KG1 (cell line): ENCODE results near the gene E2F4.

ENCODE experiments used
- DNase-seq: peaks from one replicate; lab custom pipeline; 2025; lab: John Stamatoyannopoulos, UW

E2F4 gene

DNA sequence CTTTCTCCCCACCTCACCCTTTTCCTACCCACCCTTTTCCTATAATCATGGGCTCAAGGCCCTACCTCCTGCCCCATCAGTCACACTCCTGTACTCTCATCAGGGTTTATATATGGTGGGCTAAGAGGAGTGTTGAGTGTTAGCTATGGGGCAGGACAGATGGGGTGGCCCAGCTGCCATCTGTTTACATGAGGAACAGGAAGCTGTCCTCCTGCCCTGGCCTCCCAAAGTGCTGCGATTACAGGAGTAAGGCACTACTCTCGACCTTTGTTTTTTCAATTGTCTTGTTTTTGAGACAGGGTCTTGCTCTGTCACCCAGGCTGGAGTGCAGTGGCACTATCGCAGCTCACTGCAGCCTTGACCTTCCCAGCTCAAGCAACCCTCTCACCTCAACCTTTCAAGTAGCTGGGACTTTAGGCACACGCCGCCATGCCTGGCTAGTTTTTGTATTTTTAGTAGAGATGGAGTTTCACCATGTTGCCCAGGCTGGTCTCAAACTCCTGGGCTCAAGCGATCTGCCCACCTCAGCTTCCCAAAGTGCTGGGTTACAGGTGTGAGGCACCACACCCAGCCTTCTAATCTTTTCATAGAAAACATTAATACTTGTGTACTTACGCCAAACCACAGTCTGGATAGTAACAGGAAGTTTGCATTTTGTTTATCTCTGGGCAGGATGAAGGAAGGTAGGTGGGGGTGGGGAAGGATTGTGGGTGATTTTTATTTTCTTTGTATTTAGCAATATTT, 33.9 kb upstream of the E2F4 start:
- no peak for DNase-seq

DNA sequence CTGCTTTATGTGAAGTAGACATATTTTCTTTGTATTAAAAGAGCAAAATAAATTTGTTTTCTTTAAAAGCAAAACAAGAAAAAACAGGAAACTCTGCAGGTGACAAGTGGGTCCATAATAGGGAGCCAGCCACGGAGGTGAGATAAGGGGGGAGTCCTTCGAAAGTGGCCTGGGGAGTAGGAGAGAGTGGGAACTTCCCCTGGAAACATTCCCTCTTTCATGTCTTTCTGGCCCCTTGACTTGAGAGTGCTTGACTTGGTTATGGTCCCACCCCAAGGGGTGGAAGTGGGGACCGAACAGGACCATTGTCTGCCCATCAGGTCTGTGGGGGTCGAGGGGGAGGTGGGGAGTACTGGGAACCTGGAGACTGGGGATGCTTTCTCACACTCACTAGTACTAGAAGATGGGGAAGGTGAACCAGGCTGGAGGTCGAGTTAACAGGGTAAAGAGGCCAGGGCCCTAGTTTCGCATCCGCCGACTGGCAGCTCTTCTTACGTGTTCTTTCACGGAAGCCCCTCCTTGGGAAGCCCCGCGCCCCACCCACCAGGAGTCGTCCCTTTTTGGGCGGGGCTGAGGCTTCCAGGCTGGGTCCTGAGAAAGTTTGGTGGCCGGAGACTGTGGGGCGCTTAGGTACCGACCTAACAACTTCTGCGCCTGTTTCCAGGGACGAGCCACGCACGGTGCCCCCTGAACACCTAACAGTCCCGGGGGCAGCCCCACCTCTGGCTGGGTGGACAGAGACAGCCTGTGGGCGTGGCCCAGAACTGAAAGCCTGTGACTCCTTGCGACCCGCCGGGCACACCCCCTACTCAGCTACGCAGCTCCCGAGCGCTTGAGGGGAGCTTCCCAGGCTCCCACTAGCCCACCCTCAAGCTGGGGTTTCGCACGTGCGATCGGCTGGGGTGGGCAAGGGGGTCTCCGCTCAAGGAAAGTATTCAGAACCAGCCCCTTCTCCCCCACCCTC, 33.0 kb upstream of the E2F4 start:
- DNase-seq, result no peak

DNA sequence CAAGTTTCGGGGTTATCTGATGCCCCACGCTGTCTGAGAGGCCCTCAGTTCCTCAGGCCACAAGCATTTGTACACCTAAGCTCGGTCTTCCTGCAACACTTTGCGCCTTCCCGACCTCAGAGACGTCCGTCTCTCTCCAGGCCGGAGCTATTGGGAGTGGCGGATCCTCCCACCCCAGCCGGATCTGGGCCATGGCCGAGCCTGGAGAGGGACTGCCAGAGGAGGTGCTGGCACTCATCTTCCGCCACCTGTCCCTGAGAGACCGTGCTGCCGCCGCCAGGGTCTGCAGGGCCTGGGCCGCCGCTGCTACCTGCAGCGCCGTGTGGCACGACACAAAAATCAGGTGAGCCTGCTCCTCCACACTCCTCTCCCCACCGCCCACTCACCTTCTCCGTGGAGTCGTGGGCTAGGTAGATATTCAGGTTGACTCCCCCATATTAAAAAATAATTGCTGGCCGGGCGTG, 30.3 kb upstream of the E2F4 start:
- no peak for DNase-seq

DNA sequence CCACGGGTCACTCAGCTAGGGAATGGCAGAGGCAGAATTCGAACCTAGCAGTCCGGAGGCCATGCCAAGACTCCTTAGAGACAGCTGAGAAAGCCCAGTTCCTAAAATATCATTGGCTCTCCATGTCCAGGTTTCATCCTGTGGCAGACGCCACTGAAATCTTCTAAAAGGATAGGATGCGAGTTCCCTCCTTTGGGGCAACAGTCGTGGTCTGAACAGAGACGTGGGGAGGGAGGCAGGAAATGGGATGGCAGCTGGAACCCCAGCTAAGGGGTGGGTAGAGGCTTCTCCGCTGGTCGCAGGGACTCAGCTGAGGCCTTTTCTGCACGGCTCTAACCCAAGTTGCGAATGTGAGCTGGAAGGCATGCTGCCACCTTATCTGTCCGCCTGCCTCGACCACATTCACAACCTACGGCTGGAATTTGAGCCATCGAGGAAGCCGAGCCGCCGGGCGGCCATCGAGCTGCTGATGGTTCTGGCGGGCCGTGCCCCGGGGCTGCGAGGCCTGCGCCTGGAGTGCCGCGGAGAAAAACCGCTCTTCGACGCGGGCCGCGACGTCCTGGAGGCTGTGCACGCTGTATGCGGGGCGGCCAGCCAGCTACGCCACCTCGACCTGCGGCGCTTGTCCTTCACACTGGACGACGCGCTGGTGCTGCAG, 29.3 kb upstream of the E2F4 start:
- no peak for DNase-seq

DNA sequence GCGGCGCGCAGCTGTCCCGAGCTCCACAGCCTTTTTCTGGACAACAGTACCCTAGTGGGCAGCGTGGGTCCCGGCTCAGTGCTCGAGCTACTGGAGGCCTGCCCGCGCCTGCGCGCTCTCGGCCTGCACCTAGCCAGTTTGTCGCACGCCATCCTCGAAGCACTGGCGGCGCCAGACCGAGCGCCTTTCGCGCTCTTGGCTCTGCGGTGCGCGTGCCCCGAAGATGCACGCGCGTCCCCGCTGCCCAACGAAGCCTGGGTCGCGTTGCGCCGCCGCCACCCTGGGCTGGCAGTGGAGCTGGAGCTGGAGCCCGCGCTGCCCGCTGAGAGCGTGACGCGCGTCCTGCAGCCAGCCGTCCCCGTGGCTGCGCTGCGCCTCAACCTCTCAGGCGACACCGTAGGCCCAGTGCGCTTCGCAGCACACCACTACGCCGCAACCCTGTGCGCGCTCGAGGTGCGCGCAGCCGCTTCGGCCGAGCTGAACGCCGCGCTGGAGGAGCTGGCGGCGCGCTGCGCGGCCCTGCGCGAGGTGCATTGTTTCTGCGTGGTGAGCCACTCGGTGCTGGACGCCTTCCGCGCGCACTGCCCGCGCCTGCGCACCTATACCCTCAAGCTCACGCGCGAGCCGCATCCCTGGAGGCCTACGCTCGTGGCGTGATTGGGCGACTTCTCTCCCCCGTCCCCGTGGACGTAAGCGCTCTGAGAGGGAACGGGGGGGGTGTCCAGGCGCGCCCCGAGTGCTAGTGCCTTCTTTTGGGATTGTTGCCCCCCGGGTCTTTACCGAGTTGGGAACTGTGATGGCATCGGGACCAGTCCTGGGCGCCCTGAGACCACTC, 28.6 kb upstream of the E2F4 start:
- no peak for DNase-seq

DNA sequence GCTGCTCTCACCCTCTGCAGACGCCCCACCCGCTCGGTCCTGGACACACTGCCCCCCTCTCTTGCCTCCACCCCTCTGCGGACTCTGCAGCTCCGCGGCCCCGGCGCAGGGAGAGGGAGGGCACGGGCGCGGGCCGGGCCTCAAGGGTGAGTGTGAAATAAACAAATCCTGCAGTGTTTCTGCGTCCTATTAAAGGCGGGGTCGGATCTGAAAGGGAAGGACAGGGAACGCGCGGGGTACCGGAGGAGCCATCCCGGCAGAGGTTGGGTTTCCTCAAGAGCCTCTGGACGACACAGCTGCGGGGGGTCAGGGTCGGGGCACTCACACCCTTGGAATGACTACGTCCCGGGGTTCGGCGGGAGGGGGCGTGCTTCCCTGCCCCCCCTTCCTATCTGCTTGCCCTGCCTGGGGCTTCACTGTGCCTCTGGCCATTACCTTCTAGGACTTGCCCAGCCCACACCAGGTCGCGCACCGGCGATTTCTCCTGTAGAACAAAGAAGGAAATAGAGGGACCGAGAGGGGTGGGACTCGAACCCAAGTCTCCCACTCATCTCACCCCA, 27.9 kb upstream of the E2F4 start:
- no peak for DNase-seq

DNA sequence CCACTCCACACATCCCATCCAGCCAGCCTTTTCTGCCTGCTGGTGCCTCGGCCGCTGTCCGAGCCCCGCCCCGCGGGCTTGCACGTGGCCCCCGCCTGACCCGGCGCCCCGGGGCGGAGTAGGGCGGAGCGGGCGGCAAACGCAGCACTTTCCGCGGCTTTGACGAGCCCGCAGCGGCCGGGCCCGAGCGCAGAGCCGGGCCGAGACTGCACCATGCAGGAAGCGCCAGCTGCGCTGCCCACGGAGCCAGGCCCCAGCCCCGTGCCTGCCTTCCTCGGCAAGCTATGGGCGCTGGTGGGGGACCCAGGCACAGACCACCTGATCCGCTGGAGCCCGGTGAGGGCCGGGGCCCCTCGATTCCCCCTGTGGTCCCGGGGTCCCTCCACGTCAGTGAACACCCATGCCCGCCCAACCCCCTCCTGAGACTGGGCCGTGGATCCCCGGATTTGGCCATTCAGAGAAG, 27.3 kb upstream of the E2F4 start, which contains the start of gene HSF4:
HSF4 (plus strand) TSS at position 147 of the 463 bp plus-strand sequence; CDS start at position 214, 67 bp downstream.
- DNase-seq, result no peak

DNA sequence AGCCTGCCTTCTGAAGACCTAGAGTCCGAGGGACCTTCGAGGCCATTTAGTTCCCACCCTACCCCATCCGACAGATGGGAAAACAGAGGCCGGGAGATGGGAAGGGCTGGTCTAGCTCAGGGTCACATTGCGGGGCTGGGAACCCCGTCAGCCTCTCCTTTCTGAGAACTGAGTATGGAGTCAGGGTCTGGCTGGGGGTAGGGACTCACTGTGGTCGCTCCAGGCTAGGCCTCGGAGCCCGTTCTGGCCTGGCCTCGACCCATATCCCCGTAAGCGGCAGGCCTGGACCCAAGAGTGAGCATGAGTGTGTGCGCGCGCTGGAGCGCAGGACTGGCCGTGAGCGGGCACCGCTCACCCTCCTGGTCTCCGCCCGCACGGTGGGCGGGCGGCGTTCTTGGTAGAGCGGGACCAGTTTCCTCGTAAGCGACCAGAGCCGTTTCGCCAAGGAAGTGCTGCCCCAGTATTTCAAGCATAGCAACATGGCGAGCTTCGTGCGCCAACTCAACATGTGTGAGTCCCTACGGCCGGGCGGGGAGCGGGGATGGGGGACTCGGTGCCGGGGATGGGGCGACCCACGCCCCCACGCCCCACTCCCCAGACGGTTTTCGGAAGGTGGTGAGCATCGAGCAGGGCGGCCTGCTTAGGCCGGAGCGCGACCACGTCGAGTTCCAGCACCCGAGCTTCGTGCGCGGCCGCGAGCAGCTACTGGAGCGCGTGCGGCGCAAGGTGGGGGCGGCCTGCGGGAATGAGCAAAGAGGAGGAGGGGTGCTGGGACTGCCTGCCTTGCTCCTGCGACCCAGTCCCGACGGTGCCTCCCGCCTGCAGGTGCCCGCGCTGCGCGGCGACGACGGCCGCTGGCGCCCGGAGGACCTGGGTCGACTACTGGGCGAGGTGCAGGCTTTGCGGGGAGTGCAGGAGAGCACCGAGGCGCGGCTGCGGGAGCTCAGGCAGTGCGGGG, 26.6 kb upstream of the E2F4 start:
- DNase-seq, result no peak

DNA sequence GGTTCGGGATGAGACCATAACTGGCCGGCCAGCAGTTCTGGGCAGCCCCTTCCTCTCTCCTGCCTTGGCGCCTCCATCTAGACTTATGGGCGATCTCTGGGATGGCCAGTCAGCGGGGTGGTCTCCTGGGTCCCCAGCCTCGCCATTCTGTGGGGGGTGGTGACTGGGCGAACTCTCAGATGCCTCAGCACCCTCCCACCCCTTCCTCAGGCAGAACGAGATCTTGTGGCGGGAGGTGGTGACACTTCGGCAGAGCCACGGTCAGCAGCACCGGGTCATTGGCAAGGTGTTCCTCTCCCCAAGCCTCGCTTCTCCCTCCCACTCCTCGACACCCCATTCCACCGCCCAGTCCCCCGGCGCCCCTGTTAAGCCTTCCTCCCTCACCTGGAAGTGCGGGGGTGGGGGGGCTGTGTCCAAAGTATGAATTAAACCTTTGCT, 25.8 kb upstream of the E2F4 start:
- DNase-seq, result no peak

DNA sequence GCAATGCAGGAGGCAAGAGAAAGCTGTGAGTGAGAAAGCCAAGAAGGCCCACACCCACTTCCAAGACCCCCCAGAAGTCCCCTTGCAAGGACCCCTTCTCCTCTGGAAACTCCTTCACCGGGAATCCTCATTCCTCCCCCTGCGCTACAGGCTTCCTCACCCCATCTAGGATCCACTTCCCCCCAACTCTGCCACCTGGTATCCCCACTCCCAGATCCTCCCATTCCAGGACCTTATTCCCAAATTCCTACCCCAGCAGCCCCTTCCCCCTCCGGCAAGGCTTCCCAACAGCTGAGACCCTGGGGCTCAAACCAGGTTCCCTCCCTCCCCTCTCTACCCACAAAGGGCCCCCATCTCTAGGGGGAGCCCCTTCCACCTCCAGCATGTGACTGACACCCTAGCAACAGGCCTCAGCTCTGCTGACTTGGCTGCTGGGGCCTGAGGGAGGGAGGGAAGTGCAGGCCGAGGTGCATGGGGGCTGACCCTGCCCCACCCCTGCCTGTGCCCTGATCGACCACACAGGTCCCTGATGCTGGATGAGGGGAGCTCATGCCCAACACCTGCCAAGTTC, 25.3 kb upstream of the E2F4 start:
- no peak for DNase-seq

DNA sequence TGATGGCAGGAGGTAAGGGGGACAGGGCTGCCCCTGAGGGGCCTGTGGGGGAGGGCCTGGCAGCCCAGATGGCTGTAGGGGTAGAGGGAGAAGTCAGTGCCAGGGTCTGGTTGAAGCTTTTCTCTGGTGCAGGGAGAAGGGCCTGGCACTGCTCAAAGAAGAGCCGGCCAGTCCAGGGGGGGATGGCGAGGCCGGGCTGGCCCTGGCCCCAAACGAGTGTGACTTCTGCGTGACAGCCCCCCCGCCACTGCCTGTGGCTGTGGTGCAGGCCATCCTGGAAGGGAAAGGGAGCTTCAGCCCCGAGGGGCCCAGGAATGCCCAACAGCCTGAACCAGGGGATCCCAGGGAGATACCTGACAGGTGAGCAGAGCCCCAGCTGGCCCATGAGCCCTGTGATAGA, 24.4 kb upstream of the E2F4 start:
- DNase-seq, result no peak

DNA sequence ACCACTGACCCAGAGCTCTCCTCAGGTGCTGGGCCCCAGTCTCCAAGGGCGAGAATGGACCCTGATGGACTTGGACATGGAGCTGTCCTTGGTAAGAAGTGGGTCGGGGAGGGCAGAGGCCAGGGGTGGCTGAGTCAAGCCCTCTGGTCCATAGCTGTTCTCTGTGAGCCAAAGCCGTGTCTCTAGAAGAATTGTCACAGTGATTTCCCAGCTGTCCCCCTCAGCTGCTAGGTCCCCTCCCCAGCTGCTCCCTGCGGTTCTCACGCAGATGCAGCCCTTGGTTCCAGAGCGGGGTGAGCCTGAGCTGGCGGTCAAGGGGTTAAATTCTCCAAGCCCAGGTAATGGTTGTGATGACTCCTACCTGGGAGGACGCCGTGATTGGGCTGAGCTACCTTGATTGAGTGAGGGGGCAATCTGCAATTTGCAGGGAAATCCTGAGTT, 22.9 kb upstream of the E2F4 start:
- no peak for DNase-seq

DNA sequence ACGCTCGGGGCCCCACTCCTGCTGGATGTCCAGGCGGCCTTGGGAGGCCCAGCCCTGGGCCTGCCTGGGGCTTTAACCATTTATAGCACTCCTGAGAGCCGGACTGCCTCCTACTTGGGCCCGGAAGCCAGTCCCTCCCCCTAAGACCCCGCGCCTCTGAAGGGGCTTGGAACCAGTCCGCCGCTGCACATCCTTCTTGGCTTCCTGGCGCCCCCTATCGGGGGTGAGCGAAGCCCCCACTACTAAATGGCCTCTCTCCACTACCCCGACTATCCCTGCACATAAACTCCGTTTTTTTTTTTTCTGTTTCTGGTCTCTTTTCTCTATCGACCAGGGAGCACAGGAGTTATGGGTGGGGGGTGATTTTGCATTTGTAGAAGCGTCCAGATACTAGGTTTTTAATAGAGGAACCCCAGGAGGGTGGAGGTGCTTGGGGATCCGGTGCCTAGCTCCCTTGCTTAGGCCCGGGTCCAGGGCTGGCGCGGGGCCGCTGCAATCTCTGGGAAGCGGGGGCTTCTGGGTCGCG, 22.2 kb upstream of the E2F4 start:
- DNase-seq, result no peak

DNA sequence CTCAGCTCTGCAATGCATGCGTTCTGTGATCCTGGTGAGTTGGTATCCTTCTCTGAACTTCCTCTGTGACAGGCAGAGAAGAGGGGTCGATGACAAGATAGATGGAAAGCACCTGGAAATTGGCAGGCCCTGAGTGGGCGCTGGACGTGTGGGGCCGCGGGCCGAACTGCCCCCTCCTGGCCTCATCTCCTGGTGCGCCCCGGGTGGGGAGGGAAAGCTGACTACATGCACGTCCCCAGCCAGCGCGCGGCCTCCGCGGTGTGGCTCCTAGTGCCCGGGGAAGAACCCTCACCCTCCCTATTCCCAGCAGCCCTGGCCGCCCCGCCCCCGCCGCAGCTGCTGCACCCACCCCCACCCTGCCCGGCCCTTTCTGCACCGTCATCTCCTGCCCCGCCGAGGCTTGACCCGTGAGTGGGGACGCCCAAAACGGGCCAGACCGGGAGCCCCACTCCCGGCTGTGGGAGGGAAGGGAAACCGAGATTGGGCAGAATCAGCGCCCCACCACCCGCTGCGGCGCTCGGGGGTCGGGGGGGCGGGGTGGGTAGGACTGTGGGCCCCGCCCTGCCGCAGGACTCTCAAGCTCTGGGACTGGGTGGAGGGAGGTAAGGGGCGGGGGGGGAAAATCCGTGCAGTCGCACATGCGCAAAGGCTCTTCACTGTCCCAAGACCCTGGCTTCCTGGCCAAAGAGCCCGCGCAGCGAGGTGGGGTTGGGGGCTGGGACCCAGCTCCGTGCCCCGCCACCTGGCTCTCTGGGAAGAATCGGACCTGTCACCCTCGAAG, 21.6 kb upstream of the E2F4 start, which contains the start of gene NOL3:
NOL3 (plus strand) TSS at position 371 of the 781 bp plus-strand sequence.
- DNase-seq, result no peak

DNA sequence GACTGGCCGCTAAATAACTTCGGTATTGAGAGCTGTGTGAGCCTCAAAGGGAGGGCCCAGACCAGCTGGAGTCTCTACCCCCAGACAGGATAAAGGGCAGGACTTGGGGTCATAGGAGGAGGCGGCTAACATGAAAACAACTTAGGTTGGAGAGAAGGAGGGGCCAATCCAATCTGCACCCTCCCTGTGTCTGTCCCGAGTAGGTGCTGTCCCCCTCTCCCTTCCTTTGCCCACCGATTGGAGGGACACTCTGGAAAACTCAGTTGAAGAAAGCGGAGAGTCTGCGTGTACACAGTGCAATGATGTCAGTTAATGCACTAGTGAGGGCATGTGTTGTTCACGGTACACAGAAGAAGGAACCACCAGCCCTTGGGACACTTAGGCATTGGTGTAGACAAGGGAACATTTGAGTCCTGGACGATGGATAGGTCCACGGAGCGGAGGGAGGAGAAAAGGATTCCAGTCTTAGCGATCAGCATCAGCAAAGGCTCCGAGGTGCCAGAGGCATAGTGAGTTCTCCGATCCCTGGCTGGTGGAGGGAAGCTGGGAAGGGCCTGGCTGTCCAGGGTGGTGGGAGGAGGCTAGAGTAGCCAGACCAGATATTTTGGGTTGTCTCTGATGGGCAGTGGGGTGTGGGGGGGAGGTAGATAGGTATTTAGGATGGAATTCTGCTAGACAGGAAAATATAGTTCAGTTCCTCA, 20.9 kb upstream of the E2F4 start:
- no peak for DNase-seq

DNA sequence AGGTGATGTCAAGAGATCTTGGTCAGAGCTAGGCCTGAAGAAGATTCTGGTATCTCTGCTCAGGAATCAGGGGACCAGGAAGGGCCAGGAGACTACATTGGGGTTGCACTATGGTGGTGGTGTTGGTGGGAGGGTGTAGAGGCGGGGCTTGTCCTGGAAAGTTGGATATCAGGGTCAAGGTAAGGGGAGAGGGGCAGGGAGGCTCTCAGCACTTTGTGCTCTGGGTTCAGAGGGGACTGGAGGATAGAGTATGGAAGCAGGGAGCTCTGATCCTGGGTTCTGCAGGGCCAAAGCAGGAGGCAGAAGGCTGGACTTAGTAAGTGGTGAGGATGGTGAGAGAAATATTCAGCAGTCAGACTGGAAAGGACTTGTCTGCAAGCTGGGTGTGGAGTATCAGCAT, 18.6 kb upstream of the E2F4 start:
- DNase-seq, result no peak
